Caco-2 (cell line): Measurements from ENCODE around the gene ST6GALNAC6. TPM values are rescaled to one million over a fixed set of nuclear protein-coding genes. Genes with fewer than 3 reads are reported as not detected.
"Not testable (repeated sequence)": the region's sequence is repeated elsewhere in the genome, so short reads cannot be mapped to it uniquely, and the experiment has no call there.

ENCODE experiments used
- BruUV-seq: library from RNA; stranded (reverse); fragments of 400-500 nt; replicated peaks from 2 replicates; lab custom pipeline; 2021; lab: Mats Ljungman, UMichigan
- CTCF ChIA-PET: fragments of 300-600 bp; sonication (Branson Sonifier 250); formaldehyde crosslinking; loops from one replicate; lab custom pipeline; 2022; ENCODE audit warnings: antibody characterized with exemption; lab: Charles Lee
- POLR2A ChIA-PET: fragments of 300-600 bp; sonication (Branson Sonifier 250); formaldehyde crosslinking; loops from one replicate; lab custom pipeline; 2022; ENCODE audit warnings: antibody characterized with exemption; lab: Charles Lee
- DNase-seq, 2 experiments: peaks; one replicate each; pipeline versions ENCODE4 v3.0.0 to v3.0.0-alpha.2; 2020 to 2022
- H3K27me3 ChIP-seq: replicated peaks from 2 replicates; pipeline ENCODE4 v1.6.0; 2011; ENCODE audit warnings: low read length; ENCODE audit not compliant: control insufficient read depth, insufficient read depth
- H3K36me3 ChIP-seq: 2 replicates; pipeline ENCODE4 v1.5.1; 2011; ENCODE audit warnings: low read length; ENCODE audit not compliant: control insufficient read depth, insufficient read depth
- H3K4me1 ChIP-seq: fragments of 250-450 bp; sonication (Bioruptor Pico); 2 replicates; pipeline ENCODE4 v1.5.1; 2020; ENCODE audit warnings: mild to moderate bottlenecking
- H3K4me3 ChIP-seq: 2 replicates; pipeline ENCODE4 v1.5.1; 2011; ENCODE audit warnings: low read depth, mild to moderate bottlenecking, control low read depth, low read length
- H3K9me3 ChIP-seq: fragments of 250-450 bp; sonication (Bioruptor Pico); 2 replicates; pipeline ENCODE4 v1.5.1; 2020; ENCODE audit warnings: mild to moderate bottlenecking, moderate library complexity
- H3K27ac Mint-ChIP-seq: one replicate; pipeline ENCODE4 v1.8.0; 2022; ENCODE audit warnings: mixed read lengths; ENCODE audit not compliant: unreplicated experiment
- H3K27me3 Mint-ChIP-seq: one replicate; pipeline ENCODE4 v1.8.0; 2022; ENCODE audit warnings: mixed read lengths; ENCODE audit not compliant: insufficient read depth, unreplicated experiment
- H3K36me3 Mint-ChIP-seq: one replicate; pipeline ENCODE4 v1.8.0; 2022; ENCODE audit warnings: mild to moderate bottlenecking, mixed read lengths; ENCODE audit not compliant: insufficient read depth, unreplicated experiment
- H3K4me1 Mint-ChIP-seq: one replicate; pipeline ENCODE4 v1.8.0; 2022; ENCODE audit warnings: low read depth, mixed read lengths; ENCODE audit not compliant: unreplicated experiment
- H3K4me3 Mint-ChIP-seq: one replicate; pipeline ENCODE4 v1.8.0; 2022; ENCODE audit warnings: mild to moderate bottlenecking, moderate library complexity, mixed read lengths; ENCODE audit not compliant: unreplicated experiment
- H3K9me3 Mint-ChIP-seq: one replicate; pipeline ENCODE4 v1.8.0; 2022; ENCODE audit warnings: mixed read lengths; ENCODE audit not compliant: unreplicated experiment
- CTCF ChIP-seq, 2 experiments: fragments of 200-600 bp in 1 of 2; IDR thresholded peaks; 1 replicate in 1 of 2; 2 replicates in 1 of 2; pipeline versions ENCODE4 v1.5.1 to v1.8.0; 2011 to 2022; ENCODE audit warnings: antibody characterized with exemption in 1 of 2, control low read depth in 1 of 2, inconsistent platforms in 1 of 2, low read depth in 1 of 2, low read length in 1 of 2, mild to moderate bottlenecking in 1 of 2, moderate library complexity in 1 of 2; ENCODE audit not compliant: insufficient read depth in 1 of 2, severe bottlenecking in 1 of 2, unreplicated experiment in 1 of 2
- intact Hi-C: fragments of 100-400 bp; cut with micrococcal nuclease; formaldehyde crosslinking; loops from one replicate; pipeline ENCODE4 v1.10.0; 2022; ENCODE audit not compliant: unreplicated experiment
- total RNA-seq: library from RNA; stranded (reverse); gene quantifications from 2 replicates; pipeline ENCODE4 v1.2.3, GENCODE V29; 2022

The ST6GALNAC6 gene
- total RNA-seq, 1 experiment from 2014 or later: 20.7 TPM

- POLR2A ChIA-PET: no interaction called here
- H3K4me1 Mint-ChIP-seq: no peaks in the 10 kb centered on the region
- peaks cover 11% of the 10 kb centered on the region for H3K9me3 Mint-ChIP-seq
- BruUV-seq: no TSS peak
- intact Hi-C loops: loop anchor here (1.0 kb wide), 1 partner anchor 11 kb away; no protein-coding TSS in a partner anchor
- no peaks in the 10 kb centered on the region for H3K27me3 ChIP-seq
- H3K4me1 ChIP-seq: no peaks in the 10 kb centered on the region
- no peaks in the 10 kb centered on the region for H3K27me3 Mint-ChIP-seq
- no peak overlapping the region for H3K4me3 ChIP-seq
- DNase-seq: no peak
- no peak overlapping the region for H3K27ac Mint-ChIP-seq
- peaks cover 17% of the 10 kb centered on the region for H3K9me3 ChIP-seq
- H3K4me3 Mint-ChIP-seq: no peak overlapping the region
- CTCF ChIA-PET: no interaction called here
- H3K36me3 ChIP-seq: no peaks in the 10 kb centered on the region
- H3K36me3 Mint-ChIP-seq: no peaks in the 10 kb centered on the region
- no peak for TF ChIP-seq CTCF (IDR thresholded peaks at IDR 0.05; ENCODE audit: insufficient read depth in 1 of 2, low read depth in 1 of 2, low read length in 1 of 2, severe bottlenecking in 1 of 2, unreplicated experiment in 1 of 2)
Measured at GRCh38 chr9:127847833-127848755, 51.3 kb downstream of the ST6GALNAC6 start.

DNA sequence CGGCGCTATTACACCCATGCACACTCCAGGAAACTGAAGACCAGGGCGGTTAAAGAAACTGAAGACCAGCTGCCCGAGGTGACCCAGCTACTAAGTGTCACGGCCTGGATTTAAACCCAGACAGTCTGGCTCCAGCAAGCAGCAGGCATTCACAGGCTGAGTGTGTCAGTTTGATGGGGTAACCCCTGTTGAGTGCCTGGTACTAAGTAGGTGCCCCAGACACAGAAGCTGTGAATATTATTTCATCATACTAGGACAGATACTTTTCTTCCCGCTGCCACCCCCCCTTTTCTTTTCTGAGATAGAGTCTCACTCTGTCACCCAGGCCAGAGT lies 52.3 kb downstream of the ST6GALNAC6 start:
- Histone ChIP-seq H3K4me1 (no peaks in the 10 kb centered on the region), H3K9me3 (peaks cover 17% of the 10 kb centered on the region), H3K27me3 (no peaks in the 10 kb centered on the region), H3K36me3 (no peaks in the 10 kb centered on the region), H3K4me3 (no peak overlapping the region)
- intact Hi-C loops: loop anchor here (1.0 kb wide), 1 partner anchor 12 kb away; no protein-coding TSS in a partner anchor
- H3K4me1 Mint-ChIP-seq: no peaks in the 10 kb centered on the region
- DNase-seq: no peak
- H3K9me3 Mint-ChIP-seq: peaks cover 11% of the 10 kb centered on the region
- no TSS peak for BruUV-seq
- CTCF ChIA-PET: no interaction called here
- POLR2A ChIA-PET: no interaction called here
- H3K27ac Mint-ChIP-seq: no peak overlapping the region
- no peak for TF ChIP-seq CTCF (IDR thresholded peaks at IDR 0.05; ENCODE audit: insufficient read depth in 1 of 2, low read depth in 1 of 2, low read length in 1 of 2, severe bottlenecking in 1 of 2, unreplicated experiment in 1 of 2)
- H3K36me3 Mint-ChIP-seq: no peaks in the 10 kb centered on the region
- no peaks in the 10 kb centered on the region for H3K27me3 Mint-ChIP-seq
- H3K4me3 Mint-ChIP-seq: no peak overlapping the region

- no peaks in the 10 kb centered on the region for H3K36me3 Mint-ChIP-seq
- TF ChIP-seq CTCF (IDR thresholded peaks at IDR 0.05; ENCODE audit: insufficient read depth in 1 of 2, low read depth in 1 of 2, low read length in 1 of 2, severe bottlenecking in 1 of 2, unreplicated experiment in 1 of 2): no peak
- H3K4me3 ChIP-seq: no peak overlapping the region
Measured at GRCh38 chr9:127846443-127847177, 52.8 kb downstream of the ST6GALNAC6 start.

GRCh38 chr9:127845619-127846018 lies 53.8 kb downstream of the ST6GALNAC6 start:
- DNase-seq, H3K4me1 ChIP-seq, CTCF ChIA-PET, H3K36me3 ChIP-seq, H3K27ac Mint-ChIP-seq, H3K4me1 Mint-ChIP-seq, H3K4me3 ChIP-seq, BruUV-seq, intact Hi-C loops, H3K27me3 ChIP-seq, H3K36me3 Mint-ChIP-seq, H3K27me3 Mint-ChIP-seq, POLR2A ChIA-PET, H3K4me3 Mint-ChIP-seq: not testable (repeated sequence)
- H3K9me3 ChIP-seq: peaks cover 17% of the 10 kb centered on the region
- peaks cover 11% of the 10 kb centered on the region for H3K9me3 Mint-ChIP-seq

More at GRCh38 chr9:127846443-127847177, 52.8 kb downstream of the ST6GALNAC6 start:
- ChIA-PET CTCF (no interaction called here), POLR2A (no interaction called here)
- H3K4me1 Mint-ChIP-seq: no peaks in the 10 kb centered on the region
- no peak for DNase-seq
- H3K9me3 ChIP-seq: peaks cover 17% of the 10 kb centered on the region
- no TSS peak for BruUV-seq
- intact Hi-C loops: loop anchor here (1.0 kb wide), 1 partner anchor 13 kb away; no protein-coding TSS in a partner anchor
- no peaks in the 10 kb centered on the region for H3K36me3 ChIP-seq
- peaks cover 11% of the 10 kb centered on the region for H3K9me3 Mint-ChIP-seq
- H3K27me3 ChIP-seq: no peaks in the 10 kb centered on the region
- no peaks in the 10 kb centered on the region for H3K4me1 ChIP-seq
- H3K4me3 Mint-ChIP-seq: no peak overlapping the region
- no peaks in the 10 kb centered on the region for H3K27me3 Mint-ChIP-seq
- no peak overlapping the region for H3K27ac Mint-ChIP-seq
